ENCODE measurements around the gene SORBS2.

DNA sequence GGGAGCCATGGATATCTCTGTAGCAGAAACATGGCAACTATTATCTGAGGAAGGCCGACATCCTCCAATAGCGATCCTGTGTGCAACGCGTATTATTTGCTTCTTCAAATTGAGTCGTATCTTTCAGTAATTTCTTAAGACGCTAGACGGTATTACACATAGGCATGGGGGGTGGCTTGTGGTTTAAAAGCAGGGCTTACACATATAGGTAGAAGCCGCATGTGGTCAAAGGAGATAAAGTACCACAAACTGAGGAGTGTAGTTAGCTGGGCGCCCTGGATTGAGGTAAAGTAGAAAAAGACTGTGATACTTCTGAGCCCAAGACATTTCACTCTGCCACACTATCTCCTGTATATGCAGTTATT is 94.6 kb downstream of the SORBS2 start:
- no peak for TF ChIP-seq EP300 (IDR thresholded peaks at IDR 0.05)
- TF ChIP-seq, protein P1, sequence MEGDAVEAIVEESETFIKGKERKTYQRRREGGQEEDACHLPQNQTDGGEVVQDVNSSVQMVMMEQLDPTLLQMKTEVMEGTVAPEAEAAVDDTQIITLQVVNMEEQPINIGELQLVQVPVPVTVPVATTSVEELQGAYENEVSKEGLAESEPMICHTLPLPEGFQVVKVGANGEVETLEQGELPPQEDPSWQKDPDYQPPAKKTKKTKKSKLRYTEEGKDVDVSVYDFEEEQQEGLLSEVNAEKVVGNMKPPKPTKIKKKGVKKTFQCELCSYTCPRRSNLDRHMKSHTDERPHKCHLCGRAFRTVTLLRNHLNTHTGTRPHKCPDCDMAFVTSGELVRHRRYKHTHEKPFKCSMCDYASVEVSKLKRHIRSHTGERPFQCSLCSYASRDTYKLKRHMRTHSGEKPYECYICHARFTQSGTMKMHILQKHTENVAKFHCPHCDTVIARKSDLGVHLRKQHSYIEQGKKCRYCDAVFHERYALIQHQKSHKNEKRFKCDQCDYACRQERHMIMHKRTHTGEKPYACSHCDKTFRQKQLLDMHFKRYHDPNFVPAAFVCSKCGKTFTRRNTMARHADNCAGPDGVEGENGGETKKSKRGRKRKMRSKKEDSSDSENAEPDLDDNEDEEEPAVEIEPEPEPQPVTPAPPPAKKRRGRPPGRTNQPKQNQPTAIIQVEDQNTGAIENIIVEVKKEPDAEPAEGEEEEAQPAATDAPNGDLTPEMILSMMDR (IDR thresholded peaks at IDR 0.05), result no peak
- no peak for TF ChIP-seq POLR2A (IDR thresholded peaks at IDR 0.05; ENCODE audit: low read depth)
